H1 (cell line): ENCODE measurements around the gene DPT. TPM values are rescaled to one million over a fixed set of nuclear protein-coding genes. Genes with fewer than 3 reads are reported as not detected.

Experiments
- CEBPB ChIP-seq: IDR thresholded peaks from 2 replicates; pipeline ENCODE4 v1.6.1; 2012; ENCODE audit warnings: low read depth, low read length
- EP300 ChIP-seq, 2 experiments: IDR thresholded peaks; 1 replicate in 1 of 2; 2 replicates in 1 of 2; pipeline ENCODE4 v1.6.1; 2011 to 2012; ENCODE audit warnings: low read depth in 2 of 2, low read length in 2 of 2, mild to moderate bottlenecking in 2 of 2, borderline replicate concordance in 1 of 2, inconsistent platforms in 1 of 2, moderate library complexity in 1 of 2
- POLR2AphosphoS5 ChIP-seq: IDR thresholded peaks from 2 replicates; pipeline ENCODE4 v1.6.1; 2011; ENCODE audit warnings: low read depth, low read length
- POU5F1 ChIP-seq: IDR thresholded peaks from 2 replicates; pipeline ENCODE4 v1.6.1; 2011; ENCODE audit warnings: low read depth, mild to moderate bottlenecking, low read length, moderate library complexity
- SRF ChIP-seq: IDR thresholded peaks from 2 replicates; pipeline ENCODE4 v1.6.1; 2011; ENCODE audit warnings: mild to moderate bottlenecking, low read depth, low read length, moderate library complexity
- polyA plus RNA-seq, 7 experiments: library from polyadenylated mRNA; depleted of rRNA in 3 of 7; stranded (reverse) in 5 of 7; unstranded in 2 of 7; fragments of >200 nt in 5 of 7; fragments of 200-250 nt in 2 of 7; gene quantifications; 1 replicate in 5 of 7; 2 replicates in 1 of 7; 4 replicates in 1 of 7; pipeline versions ENCODE4 v1.2.1 to v1.2.3, GENCODE V29; 2011 to 2013; ENCODE audit warnings: missing spikeins in 2 of 7, mixed read lengths in 2 of 7
- total RNA-seq: library from RNA; stranded (reverse); fragmentation: NEBNext Ultra II Directional; extraction: Animal tissue kit (Norgen Biotek cat#: 25700); gene quantifications from 2 replicates; pipeline ENCODE4 v1.2.1, GENCODE V29; 2021

DPT gene
- total and polyA plus RNA-seq, 2 of the 8 experiments (the other 6 are each of a cell fraction or from before 2014, with no cell fraction given), result not detected

GRCh38 chr1:168645721-168646120, 83.3 kb downstream of the DPT start (continued):
- TF ChIP-seq SRF (no peak), EP300 (IDR thresholded peaks at IDR 0.05; ENCODE audit: borderline replicate concordance in 1 of 2, low read depth in 2 of 2, low read length in 2 of 2) (no peak), POU5F1 (no peak), POLR2AphosphoS5 (no peak), CEBPB (no peak)

Other genes with a start within 250 kb of the DPT start
- gene XCL2, start 185.2 kb downstream of the DPT start, total RNA-seq, result not detected in 2 replicates
- gene XCL2, start 185.2 kb downstream of the DPT start, polyA plus RNA-seq (2011; rRNA removed), result not detected in 2 replicates
- gene XCL1, start 152.6 kb downstream of the DPT start, total RNA-seq, result 0.63 and 0.71 TPM in 2 replicates
- 0.39 and 0.46 TPM in 2 replicates for gene XCL1, start 152.6 kb downstream of the DPT start, polyA plus RNA-seq (2011; rRNA removed)